ENCODE data around the gene ST3GAL3. TPM values are rescaled to one million over a fixed set of nuclear protein-coding genes. Genes with fewer than 3 reads are reported as not detected.
"Not testable (repeated sequence)": the region's sequence is repeated elsewhere in the genome, so short reads cannot be mapped to it uniquely, and the experiment has no call there.

The ST3GAL3 gene
- total RNA-seq, 1 experiment from 2014 or later: 19.3 TPM

DNA sequence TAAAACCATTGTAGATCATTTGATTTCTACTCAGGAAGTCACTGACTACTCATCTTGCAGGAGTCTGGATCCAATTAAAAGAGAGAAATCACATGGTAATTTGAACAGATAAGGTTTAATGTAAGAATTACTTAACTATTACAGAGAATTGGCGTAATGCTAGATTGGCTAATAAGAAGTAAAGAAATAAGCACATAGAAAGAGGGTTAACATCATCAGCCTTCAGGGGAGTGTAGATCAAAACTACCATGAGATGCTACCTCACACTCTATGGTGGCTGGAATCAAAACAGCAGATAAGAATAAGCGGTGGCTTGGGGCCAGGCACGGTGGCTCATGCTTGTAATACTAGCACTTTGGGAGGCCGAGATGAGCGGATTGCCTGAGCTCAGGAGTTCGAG, 11.7 kb downstream of the ST3GAL3 start:
- H3K4me1 ChIP-seq (replicated peaks; ENCODE audit: insufficient read depth): no peaks in the 10 kb centered on the region
- H3K27ac ChIP-seq: no peak overlapping the region
- no peak overlapping the region for H3K4me3 ChIP-seq
- DNase-seq: no peak
- H3K27me3 ChIP-seq (ENCODE audit: insufficient read depth, low read depth): no peaks in the 10 kb centered on the region
- H3F3A ChIP-seq (ENCODE audit: insufficient read depth, low read depth): peaks cover 17% of the 10 kb centered on the region
- ChIA-PET CTCF (no interaction called here), POLR2A (ENCODE audit: unreplicated experiment) (no interaction called here)
- TF ChIP-seq EZH2 (IDR thresholded peaks at IDR 0.05; ENCODE audit: low read depth): no peak
- TF ChIP-seq, protein P1, sequence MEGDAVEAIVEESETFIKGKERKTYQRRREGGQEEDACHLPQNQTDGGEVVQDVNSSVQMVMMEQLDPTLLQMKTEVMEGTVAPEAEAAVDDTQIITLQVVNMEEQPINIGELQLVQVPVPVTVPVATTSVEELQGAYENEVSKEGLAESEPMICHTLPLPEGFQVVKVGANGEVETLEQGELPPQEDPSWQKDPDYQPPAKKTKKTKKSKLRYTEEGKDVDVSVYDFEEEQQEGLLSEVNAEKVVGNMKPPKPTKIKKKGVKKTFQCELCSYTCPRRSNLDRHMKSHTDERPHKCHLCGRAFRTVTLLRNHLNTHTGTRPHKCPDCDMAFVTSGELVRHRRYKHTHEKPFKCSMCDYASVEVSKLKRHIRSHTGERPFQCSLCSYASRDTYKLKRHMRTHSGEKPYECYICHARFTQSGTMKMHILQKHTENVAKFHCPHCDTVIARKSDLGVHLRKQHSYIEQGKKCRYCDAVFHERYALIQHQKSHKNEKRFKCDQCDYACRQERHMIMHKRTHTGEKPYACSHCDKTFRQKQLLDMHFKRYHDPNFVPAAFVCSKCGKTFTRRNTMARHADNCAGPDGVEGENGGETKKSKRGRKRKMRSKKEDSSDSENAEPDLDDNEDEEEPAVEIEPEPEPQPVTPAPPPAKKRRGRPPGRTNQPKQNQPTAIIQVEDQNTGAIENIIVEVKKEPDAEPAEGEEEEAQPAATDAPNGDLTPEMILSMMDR (conservative IDR thresholded peaks at IDR 0.05): no peak
- no peaks in the 10 kb centered on the region for H3K9me3 ChIP-seq (ENCODE audit: insufficient read depth, low read depth)
- no peaks in the 10 kb centered on the region; the same call in 1 of the 2 replicates for H4K20me1 ChIP-seq (ENCODE audit: insufficient read depth)
- no peaks in the 10 kb centered on the region for H3K79me2 ChIP-seq (ENCODE audit: low read depth)
- no peak overlapping the region for H2AFZ ChIP-seq
- H3K36me3 ChIP-seq (ENCODE audit: low read depth): no peaks in the 10 kb centered on the region
- BruUV-seq (replicated peaks): no TSS peak
- no peak overlapping the region for H3K4me2 ChIP-seq
- intact Hi-C loops (cut with micrococcal nuclease; ENCODE audit: unreplicated experiment): no loop called here
- no peaks in the 10 kb centered on the region for H3K9me2 ChIP-seq (ENCODE audit: insufficient read depth)

DNA sequence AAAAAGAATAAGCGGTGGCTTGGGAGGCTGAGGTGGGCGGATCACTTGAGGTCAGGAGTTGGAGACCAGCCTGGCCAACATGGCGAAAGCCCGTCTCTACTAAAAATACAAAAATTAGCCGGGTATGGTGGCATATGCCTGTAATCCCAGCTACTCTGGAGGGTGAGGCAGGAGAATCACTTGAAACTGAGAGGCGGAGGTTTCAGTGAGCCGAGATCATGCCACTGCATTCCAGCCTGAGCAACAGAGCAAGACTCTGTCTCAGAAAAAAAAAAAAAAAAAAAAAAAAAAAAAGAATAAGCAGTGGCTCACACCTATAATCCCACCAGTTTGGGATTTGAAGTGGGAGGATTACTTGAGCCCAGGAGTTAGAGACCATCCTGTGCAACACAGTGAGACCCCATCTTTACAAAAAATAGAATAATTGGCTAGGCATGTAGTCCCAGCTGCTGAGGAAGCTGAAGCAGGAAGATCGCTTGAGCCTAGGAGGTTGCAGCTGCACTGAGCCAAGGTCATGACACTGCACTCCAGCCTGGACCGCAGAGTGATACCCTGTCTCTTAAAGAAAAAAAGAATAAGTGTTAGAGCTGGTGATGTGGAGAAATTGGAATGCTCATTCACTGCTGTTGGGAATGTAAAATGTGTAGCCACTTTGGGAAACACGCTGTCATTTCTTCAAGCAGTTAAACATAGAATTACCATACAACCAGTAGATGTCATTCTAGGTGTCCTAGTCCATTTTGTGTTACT, 12.5 kb downstream of the ST3GAL3 start:
- H3K4me1 ChIP-seq (replicated peaks; ENCODE audit: insufficient read depth); H3K36me3 ChIP-seq (ENCODE audit: low read depth); intact Hi-C loops (cut with micrococcal nuclease; ENCODE audit: unreplicated experiment); BruUV-seq (replicated peaks); CTCF ChIA-PET; POLR2A ChIA-PET (ENCODE audit: unreplicated experiment); H3K79me2 ChIP-seq (ENCODE audit: low read depth); H2AFZ ChIP-seq; H3K4me2 ChIP-seq; H3K9me3 ChIP-seq (ENCODE audit: insufficient read depth, low read depth); H3K9me2 ChIP-seq (ENCODE audit: insufficient read depth); DNase-seq; H3K27me3 ChIP-seq (ENCODE audit: insufficient read depth, low read depth); H4K20me1 ChIP-seq (ENCODE audit: insufficient read depth); H3K4me3 ChIP-seq; H3K27ac ChIP-seq: not testable (repeated sequence)
- peaks cover 16% of the 10 kb centered on the region for H3F3A ChIP-seq (ENCODE audit: insufficient read depth, low read depth)

DNA sequence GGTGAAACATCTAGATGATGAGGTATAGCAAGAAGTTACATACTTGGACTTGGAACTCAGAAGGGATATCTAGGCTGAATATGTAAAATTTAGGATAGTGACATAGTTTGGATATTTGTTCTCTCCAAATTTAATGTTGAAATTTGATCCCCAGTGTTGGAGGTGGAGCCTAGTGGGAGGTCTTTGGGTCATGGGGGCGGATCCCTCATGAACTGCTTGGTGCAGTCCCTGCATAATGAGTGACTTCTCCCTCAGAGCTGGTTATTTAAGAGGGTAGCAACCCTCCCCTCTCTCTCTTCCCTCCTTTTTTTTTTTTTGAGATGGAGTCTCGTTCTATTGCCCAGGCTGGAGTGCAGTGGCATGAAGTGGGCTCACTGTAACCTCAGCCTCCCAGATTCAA, 15.5 kb downstream of the ST3GAL3 start:
- Histone ChIP-seq H3K4me1 (replicated peaks; ENCODE audit: insufficient read depth) (no peaks in the 10 kb centered on the region), H3K4me3 (no peak overlapping the region), H3K9me2 (ENCODE audit: insufficient read depth) (no peaks in the 10 kb centered on the region), H3K4me2 (no peak overlapping the region), H3K36me3 (ENCODE audit: low read depth) (no peaks in the 10 kb centered on the region), H3K79me2 (ENCODE audit: low read depth) (no peaks in the 10 kb centered on the region), H3F3A (ENCODE audit: insufficient read depth, low read depth) (peaks cover 17% of the 10 kb centered on the region), H3K27me3 (ENCODE audit: insufficient read depth, low read depth) (no peaks in the 10 kb centered on the region), H3K27ac (no peak overlapping the region), H2AFZ (no peak overlapping the region), H4K20me1 (ENCODE audit: insufficient read depth) (no peaks in the 10 kb centered on the region; the same call in 1 of the 2 replicates), H3K9me3 (ENCODE audit: insufficient read depth, low read depth) (no peaks in the 10 kb centered on the region)
- intact Hi-C loops (cut with micrococcal nuclease; ENCODE audit: unreplicated experiment): no loop called here
- no peak for DNase-seq
- TF ChIP-seq, protein P1 (conservative IDR thresholded peaks at IDR 0.05): no peak
- TF ChIP-seq EZH2 (IDR thresholded peaks at IDR 0.05; ENCODE audit: low read depth): no peak
- BruUV-seq (replicated peaks): no TSS peak
- CTCF ChIA-PET: no interaction called here
- POLR2A ChIA-PET (ENCODE audit: unreplicated experiment): no interaction called here

All from PC-9 (cell line).